Epithelial cell of proximal tubule (primary cell): Measurements from ENCODE around the gene TAX1BP3. TPM values are rescaled to one million over a fixed set of nuclear protein-coding genes. Genes with fewer than 3 reads are reported as not detected.

Experiments
- DNase-seq: peaks from one replicate; pipeline ENCODE4 v3.0.0-alpha.2; 2011; ENCODE audit warnings: low read depth
- H3K4me3 ChIP-seq: 2 replicates; pipeline ENCODE4 v1.5.1; 2011; ENCODE audit warnings: low read depth, mild to moderate bottlenecking, low read length
- CTCF ChIP-seq: conservative IDR thresholded peaks from 2 replicates; pipeline ENCODE4 v1.5.1; 2012; ENCODE audit warnings: low read depth, mild to moderate bottlenecking, low read length
- total RNA-seq: library from RNA; depleted of rRNA; stranded (reverse); fragments of >200 nt; gene quantifications from 2 replicates; pipeline ENCODE4 v1.2.3, GENCODE V29; 2015

Gene TAX1BP3
- total RNA-seq, 1 donor from 2014 or later, result 426 TPM

- peak overlapping the region; percentile 96 for H3K4me3 ChIP-seq
- TF ChIP-seq CTCF, result no peak
- DNase-seq, result peak; percentile 60
Measured at GRCh38 chr17:3635474-3636153, 32.8 kb downstream of the TAX1BP3 start.

- DNase-seq, result no peak
- TF ChIP-seq CTCF, result no peak
- H3K4me3 ChIP-seq, result no peak overlapping the region
Measured at GRCh38 chr17:3632287-3632686, 36.1 kb downstream of the TAX1BP3 start.

GRCh38 chr17:3630781-3631180 lies 37.6 kb downstream of the TAX1BP3 start:
- H3K4me3 ChIP-seq, result no peak overlapping the region
- DNase-seq, result no peak
- no peak for TF ChIP-seq CTCF

- no peak for DNase-seq
- no peak overlapping the region for H3K4me3 ChIP-seq
- no peak for TF ChIP-seq CTCF
Measured at GRCh38 chr17:3627769-3628167, 40.6 kb downstream of the TAX1BP3 start.

- TF ChIP-seq CTCF, result no peak
- H3K4me3 ChIP-seq, result no peak overlapping the region
- DNase-seq, result no peak
Measured at GRCh38 chr17:3626831-3627768, 41.3 kb downstream of the TAX1BP3 start.

- no peak for DNase-seq
- TF ChIP-seq CTCF, result no peak
- H3K4me3 ChIP-seq, result no peak overlapping the region
Measured at GRCh38 chr17:3622977-3623594, 45.3 kb downstream of the TAX1BP3 start.
